ENCODE data around the gene NRXN3.

GRCh38 chr14:79528828-79529416, 1358.7 kb downstream of the NRXN3 start:
- no peak for TF ChIP-seq TAF1 (IDR thresholded peaks at IDR 0.05; ENCODE audit: low read depth)
- TF ChIP-seq CTCF (IDR thresholded peaks at IDR 0.05; ENCODE audit: poor library complexity, severe bottlenecking): no peak
- no peak for TF ChIP-seq EP300 (conservative IDR thresholded peaks at IDR 0.05; ENCODE audit: poor library complexity, severe bottlenecking)
- no peak for TF ChIP-seq RAD21 (conservative IDR thresholded peaks at IDR 0.05)
- no peak for TF ChIP-seq SMC3 (conservative IDR thresholded peaks at IDR 0.05; ENCODE audit: poor library complexity)
- no peak for TF ChIP-seq EZH2 (IDR thresholded peaks at IDR 0.05; ENCODE audit: borderline replicate concordance, insufficient read depth, low read length, poor library complexity, severe bottlenecking)
